GM23338 (cell line): ENCODE data around the gene CAMTA1. TPM values are rescaled to one million over a fixed set of nuclear protein-coding genes. Genes with fewer than 3 reads are reported as not detected.

Source experiments
- ATAC-seq: fragments of 200-7000 bp; cut with Tn5 transposase; 3 replicates; pipeline ENCODE4 v1.9.1; 2020
- DNase-seq: peaks from one replicate; pipeline ENCODE4 v3.0.0-alpha.2; 2015; ENCODE audit warnings: low spot score
- H2AFZ ChIP-seq: fragments of 200-600 bp; sonication (generic); 2 replicates; pipeline ENCODE4 v1.8.0; 2016; ENCODE audit warnings: antibody characterized with exemption, mild to moderate bottlenecking, moderate library complexity
- H3F3A ChIP-seq: fragments of 200-600 bp; sonication (generic); replicated peaks from 2 replicates; pipeline ENCODE4 v1.8.0; 2017; ENCODE audit warnings: antibody characterized with exemption, mixed run types, low read depth
- H3K27ac ChIP-seq: fragments of 200-600 bp; sonication (generic); 2 replicates; pipeline ENCODE4 v1.6.1; 2016; ENCODE audit warnings: low read depth
- H3K27me3 ChIP-seq: fragments of 200-600 bp; sonication (generic); 2 replicates; pipeline ENCODE4 v1.8.0; 2016; ENCODE audit warnings: mild to moderate bottlenecking, mixed run types, moderate library complexity; ENCODE audit not compliant: insufficient read depth
- H3K36me3 ChIP-seq: fragments of 200-600 bp; sonication (generic); 2 replicates; pipeline ENCODE4 v1.8.0; 2016; ENCODE audit warnings: mild to moderate bottlenecking; ENCODE audit not compliant: insufficient read depth
- H3K4me1 ChIP-seq: fragments of 200-600 bp; sonication (generic); 2 replicates; pipeline ENCODE4 v1.8.0; 2016; ENCODE audit warnings: mild to moderate bottlenecking, moderate library complexity; ENCODE audit not compliant: insufficient read depth
- H3K4me2 ChIP-seq: fragments of 200-600 bp; sonication (generic); 2 replicates; pipeline ENCODE4 v1.7.1; 2017; ENCODE audit warnings: mixed run types
- H3K4me3 ChIP-seq: fragments of 200-600 bp; sonication (generic); 2 replicates; pipeline ENCODE4 v1.6.1; 2016; ENCODE audit warnings: mixed run types
- H3K79me2 ChIP-seq: fragments of 200-600 bp; sonication (generic); replicated peaks from 2 replicates; pipeline ENCODE4 v1.8.0; 2017; ENCODE audit warnings: mild to moderate bottlenecking; ENCODE audit not compliant: insufficient read depth
- H3K9me2 ChIP-seq: fragments of 200-600 bp; sonication (generic); 2 replicates; pipeline ENCODE4 v1.8.0; 2017; ENCODE audit not compliant: insufficient read depth
- H4K20me1 ChIP-seq: fragments of 200-600 bp; sonication (generic); replicated peaks from 2 replicates; pipeline ENCODE4 v1.8.0; 2017; ENCODE audit warnings: mild to moderate bottlenecking; ENCODE audit not compliant: insufficient read depth
- H3K27ac Mint-ChIP-seq: 2 replicates; pipeline ENCODE4 v1.8.0; 2020; ENCODE audit warnings: inconsistent platforms, mild to moderate bottlenecking, moderate library complexity, mixed read lengths
- H3K27me3 Mint-ChIP-seq: 3 replicates; pipeline ENCODE4 v1.8.0; 2022; ENCODE audit warnings: low read depth, mild to moderate bottlenecking, moderate library complexity, mixed read lengths, inconsistent platforms; ENCODE audit not compliant: insufficient read depth, poor library complexity
- H3K36me3 Mint-ChIP-seq: 3 replicates; pipeline ENCODE4 v1.8.0; 2021; ENCODE audit warnings: low read depth, mild to moderate bottlenecking, inconsistent platforms, moderate library complexity, mixed read lengths
- H3K4me1 Mint-ChIP-seq: 3 replicates; pipeline ENCODE4 v1.8.0; 2020; ENCODE audit warnings: mild to moderate bottlenecking, inconsistent platforms, mixed read lengths
- H3K4me3 Mint-ChIP-seq: 3 replicates; pipeline ENCODE4 v1.8.0; 2021; ENCODE audit warnings: moderate library complexity, mild to moderate bottlenecking, inconsistent platforms, mixed read lengths
- H3K9me3 Mint-ChIP-seq: 3 replicates; pipeline ENCODE4 v1.8.0; 2020; ENCODE audit warnings: moderate library complexity, mild to moderate bottlenecking, inconsistent platforms, mixed read lengths
- CREB1 ChIP-seq: fragments of 250-450 bp; sonication (Bioruptor Pico); IDR thresholded peaks from 2 replicates; pipeline ENCODE4 v1.5.0; 2020; ENCODE audit warnings: low read depth, mild to moderate bottlenecking, moderate library complexity
- EZH2 ChIP-seq: fragments of 200-600 bp; sonication (generic); IDR thresholded peaks from one replicate; pipeline ENCODE4 v1.8.0; 2017; ENCODE audit warnings: antibody characterized with exemption, mild to moderate bottlenecking, low read depth; ENCODE audit not compliant: unreplicated experiment
- EZH2phosphoT487 ChIP-seq: fragments of 200-600 bp; sonication (generic); IDR thresholded peaks from one replicate; pipeline ENCODE4 v1.8.1; 2018; ENCODE audit warnings: antibody characterized with exemption; ENCODE audit not compliant: unreplicated experiment
- JUNB ChIP-seq: IDR thresholded peaks from one replicate; pipeline ENCODE4 v1.6.1; 2016; ENCODE audit warnings: antibody characterized with exemption; ENCODE audit not compliant: unreplicated experiment
- NANOG ChIP-seq: IDR thresholded peaks from 2 replicates; pipeline ENCODE4 v1.6.1; 2016; ENCODE audit warnings: antibody characterized with exemption, borderline replicate concordance
- POLR2AphosphoS5 ChIP-seq: IDR thresholded peaks from 2 replicates; pipeline ENCODE4 v1.6.1; 2016; ENCODE audit warnings: antibody characterized with exemption, low read depth
- STAT1 ChIP-seq: IDR thresholded peaks from one replicate; pipeline ENCODE4 v1.6.1; 2016; ENCODE audit warnings: antibody characterized with exemption; ENCODE audit not compliant: unreplicated experiment
- ZNF114 ChIP-seq: fragments of 250-450 bp; sonication (Bioruptor Pico); IDR thresholded peaks from 2 replicates; pipeline ENCODE4 v1.5.0; 2020; ENCODE audit warnings: mild to moderate bottlenecking, moderate library complexity
- ZNF331 ChIP-seq: fragments of 250-450 bp; sonication (Bioruptor Pico); IDR thresholded peaks from 2 replicates; pipeline ENCODE4 v1.5.0; 2020; ENCODE audit warnings: low read depth, mild to moderate bottlenecking, moderate library complexity
- polyA plus RNA-seq: library from polyadenylated mRNA; unstranded; fragments of >200 nt; fragmentation: Nextera tagmentation; extraction: Ambion mirVana; gene quantifications from 2 replicates; pipeline ENCODE4 v1.2.1, GENCODE V29; 2016
- total RNA-seq: library from RNA; depleted of rRNA; stranded (reverse); fragments of >200 nt; shearing (Covaris generic); gene quantifications from 2 replicates; pipeline ENCODE4 v1.2.3, GENCODE V29; 2014
- TF ChIP-seq, protein P1 (sequence below): IDR thresholded peaks from 2 replicates; pipeline ENCODE4 v1.6.1; 2016; ENCODE audit warnings: antibody characterized with exemption
- TF ChIP-seq, protein P2 (sequence below): fragments of 250-450 bp; sonication (Bioruptor Pico); IDR thresholded peaks from 2 replicates; pipeline ENCODE4 v1.5.0; 2020; ENCODE audit warnings: mild to moderate bottlenecking, moderate library complexity

CAMTA1 gene
- total and polyA plus RNA-seq, 2 experiments from 2014 or later, result 115 to 519 TPM

- ATAC-seq (no peak), DNase-seq (no peak)
- Histone ChIP-seq H3K4me1 (peaks cover 36% of the 10 kb centered on the region), H2AFZ (no peak overlapping the region), H3K36me3 (no peaks in the 10 kb centered on the region), H4K20me1 (no peaks in the 10 kb centered on the region; the same call in 1 of the 2 replicates), H3K9me2 (no peaks in the 10 kb centered on the region), H3K4me2 (no peak overlapping the region), H3K27me3 (no peaks in the 10 kb centered on the region), H3F3A (no peaks in the 10 kb centered on the region), H3K4me3 (no peak overlapping the region), H3K27ac (no peak overlapping the region), H3K79me2 (peaks cover 47% of the 10 kb centered on the region)
- TF ChIP-seq NANOG (no peak), EZH2phosphoT487 (no peak), ZNF114 (CRISPR knock-in tag) (no peak), JUNB (no peak), CREB1 (CRISPR knock-in tag) (no peak), STAT1 (no peak)
- Mint-ChIP-seq H3K9me3 (no peaks in the 10 kb centered on the region), H3K4me1 (peaks cover 41% of the 10 kb centered on the region), H3K27me3 (no peaks in the 10 kb centered on the region), H3K36me3 (no peaks in the 10 kb centered on the region), H3K27ac (no peak overlapping the region), H3K4me3 (no peak overlapping the region)
Measured at GRCh38 chr1:6862906-6863305, 77.7 kb downstream of the CAMTA1 start.

DNA sequence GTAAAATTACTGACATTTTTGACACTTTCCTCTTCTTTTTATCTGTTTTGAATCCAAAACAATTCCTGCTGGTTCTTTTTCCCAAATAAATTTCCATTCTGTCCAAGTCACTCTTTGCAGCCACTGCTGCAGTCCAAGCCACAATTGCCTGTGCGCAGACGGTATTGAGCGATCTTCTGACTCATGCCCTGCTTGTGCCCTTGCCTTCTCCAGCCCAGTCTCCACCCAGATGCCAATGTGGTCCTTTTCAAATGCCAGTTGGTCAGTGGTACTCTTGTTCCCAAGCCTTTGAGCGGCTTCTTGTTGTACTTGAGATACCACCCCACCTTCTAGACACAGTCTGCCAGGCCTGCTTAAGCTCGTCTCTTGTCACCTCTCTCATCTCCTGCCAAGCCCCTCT is 78.9 kb downstream of the CAMTA1 start:
- Mint-ChIP-seq H3K4me3 (no peak overlapping the region), H3K4me1 (peaks cover 53% of the 10 kb centered on the region), H3K27me3 (no peaks in the 10 kb centered on the region), H3K9me3 (no peaks in the 10 kb centered on the region), H3K36me3 (no peaks in the 10 kb centered on the region), H3K27ac (0 out of 2 replicates have a peak overlapping the region, but pooled peaks have one; percentile 12)
- Histone ChIP-seq H3K36me3 (no peaks in the 10 kb centered on the region), H3K27ac (no peak overlapping the region), H3K79me2 (peaks cover 55% of the 10 kb centered on the region), H3K4me1 (peaks cover 47% of the 10 kb centered on the region), H3K4me2 (no peak overlapping the region), H3K4me3 (no peak overlapping the region), H3K27me3 (no peaks in the 10 kb centered on the region), H4K20me1 (peaks cover under 1% of the 10 kb centered on the region; the same call in 1 of the 2 replicates), H3F3A (no peaks in the 10 kb centered on the region), H3K9me2 (no peaks in the 10 kb centered on the region), H2AFZ (no peak overlapping the region)
- ATAC-seq (no peak), DNase-seq (no peak)
- TF ChIP-seq CREB1 (CRISPR knock-in tag), result no peak
- no peak for TF ChIP-seq JUNB
- TF ChIP-seq, protein P1, sequence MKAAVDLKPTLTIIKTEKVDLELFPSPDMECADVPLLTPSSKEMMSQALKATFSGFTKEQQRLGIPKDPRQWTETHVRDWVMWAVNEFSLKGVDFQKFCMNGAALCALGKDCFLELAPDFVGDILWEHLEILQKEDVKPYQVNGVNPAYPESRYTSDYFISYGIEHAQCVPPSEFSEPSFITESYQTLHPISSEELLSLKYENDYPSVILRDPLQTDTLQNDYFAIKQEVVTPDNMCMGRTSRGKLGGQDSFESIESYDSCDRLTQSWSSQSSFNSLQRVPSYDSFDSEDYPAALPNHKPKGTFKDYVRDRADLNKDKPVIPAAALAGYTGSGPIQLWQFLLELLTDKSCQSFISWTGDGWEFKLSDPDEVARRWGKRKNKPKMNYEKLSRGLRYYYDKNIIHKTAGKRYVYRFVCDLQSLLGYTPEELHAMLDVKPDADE, result no peak
- TF ChIP-seq STAT1, result no peak
- TF ChIP-seq EZH2, result no peak
- no peak for TF ChIP-seq POLR2AphosphoS5

- no peaks in the 10 kb centered on the region for H3K9me3 Mint-ChIP-seq
- H3K27me3 Mint-ChIP-seq, result no peaks in the 10 kb centered on the region
- Histone ChIP-seq H2AFZ (no peak overlapping the region), H4K20me1 (0 out of 2 replicates have a peak, but pooled peaks cover 5% of the 10 kb centered on the region), H3K4me2 (peak overlapping the region; percentile 14), H3K4me1 (peaks cover 51% of the 10 kb centered on the region), H3K36me3 (no peaks in the 10 kb centered on the region), H3K79me2 (peaks cover 61% of the 10 kb centered on the region), H3K9me2 (no peaks in the 10 kb centered on the region), H3F3A (no peaks in the 10 kb centered on the region), H3K27ac (no peak overlapping the region; the same call in 1 of the 2 replicates), H3K4me3 (no peak overlapping the region), H3K27me3 (no peaks in the 10 kb centered on the region)
- DNase-seq, result peak; percentile 53
- H3K36me3 Mint-ChIP-seq, result no peaks in the 10 kb centered on the region
- peak; percentile 71 for ATAC-seq
- H3K27ac Mint-ChIP-seq, result peak overlapping the region; percentile 19; the same call in 1 of the 2 replicates
- TF ChIP-seq ZNF331 (CRISPR knock-in tag) (no peak), NANOG (no peak), ZNF114 (CRISPR knock-in tag) (no peak), EZH2 (no peak)
- TF ChIP-seq, protein P2, sequence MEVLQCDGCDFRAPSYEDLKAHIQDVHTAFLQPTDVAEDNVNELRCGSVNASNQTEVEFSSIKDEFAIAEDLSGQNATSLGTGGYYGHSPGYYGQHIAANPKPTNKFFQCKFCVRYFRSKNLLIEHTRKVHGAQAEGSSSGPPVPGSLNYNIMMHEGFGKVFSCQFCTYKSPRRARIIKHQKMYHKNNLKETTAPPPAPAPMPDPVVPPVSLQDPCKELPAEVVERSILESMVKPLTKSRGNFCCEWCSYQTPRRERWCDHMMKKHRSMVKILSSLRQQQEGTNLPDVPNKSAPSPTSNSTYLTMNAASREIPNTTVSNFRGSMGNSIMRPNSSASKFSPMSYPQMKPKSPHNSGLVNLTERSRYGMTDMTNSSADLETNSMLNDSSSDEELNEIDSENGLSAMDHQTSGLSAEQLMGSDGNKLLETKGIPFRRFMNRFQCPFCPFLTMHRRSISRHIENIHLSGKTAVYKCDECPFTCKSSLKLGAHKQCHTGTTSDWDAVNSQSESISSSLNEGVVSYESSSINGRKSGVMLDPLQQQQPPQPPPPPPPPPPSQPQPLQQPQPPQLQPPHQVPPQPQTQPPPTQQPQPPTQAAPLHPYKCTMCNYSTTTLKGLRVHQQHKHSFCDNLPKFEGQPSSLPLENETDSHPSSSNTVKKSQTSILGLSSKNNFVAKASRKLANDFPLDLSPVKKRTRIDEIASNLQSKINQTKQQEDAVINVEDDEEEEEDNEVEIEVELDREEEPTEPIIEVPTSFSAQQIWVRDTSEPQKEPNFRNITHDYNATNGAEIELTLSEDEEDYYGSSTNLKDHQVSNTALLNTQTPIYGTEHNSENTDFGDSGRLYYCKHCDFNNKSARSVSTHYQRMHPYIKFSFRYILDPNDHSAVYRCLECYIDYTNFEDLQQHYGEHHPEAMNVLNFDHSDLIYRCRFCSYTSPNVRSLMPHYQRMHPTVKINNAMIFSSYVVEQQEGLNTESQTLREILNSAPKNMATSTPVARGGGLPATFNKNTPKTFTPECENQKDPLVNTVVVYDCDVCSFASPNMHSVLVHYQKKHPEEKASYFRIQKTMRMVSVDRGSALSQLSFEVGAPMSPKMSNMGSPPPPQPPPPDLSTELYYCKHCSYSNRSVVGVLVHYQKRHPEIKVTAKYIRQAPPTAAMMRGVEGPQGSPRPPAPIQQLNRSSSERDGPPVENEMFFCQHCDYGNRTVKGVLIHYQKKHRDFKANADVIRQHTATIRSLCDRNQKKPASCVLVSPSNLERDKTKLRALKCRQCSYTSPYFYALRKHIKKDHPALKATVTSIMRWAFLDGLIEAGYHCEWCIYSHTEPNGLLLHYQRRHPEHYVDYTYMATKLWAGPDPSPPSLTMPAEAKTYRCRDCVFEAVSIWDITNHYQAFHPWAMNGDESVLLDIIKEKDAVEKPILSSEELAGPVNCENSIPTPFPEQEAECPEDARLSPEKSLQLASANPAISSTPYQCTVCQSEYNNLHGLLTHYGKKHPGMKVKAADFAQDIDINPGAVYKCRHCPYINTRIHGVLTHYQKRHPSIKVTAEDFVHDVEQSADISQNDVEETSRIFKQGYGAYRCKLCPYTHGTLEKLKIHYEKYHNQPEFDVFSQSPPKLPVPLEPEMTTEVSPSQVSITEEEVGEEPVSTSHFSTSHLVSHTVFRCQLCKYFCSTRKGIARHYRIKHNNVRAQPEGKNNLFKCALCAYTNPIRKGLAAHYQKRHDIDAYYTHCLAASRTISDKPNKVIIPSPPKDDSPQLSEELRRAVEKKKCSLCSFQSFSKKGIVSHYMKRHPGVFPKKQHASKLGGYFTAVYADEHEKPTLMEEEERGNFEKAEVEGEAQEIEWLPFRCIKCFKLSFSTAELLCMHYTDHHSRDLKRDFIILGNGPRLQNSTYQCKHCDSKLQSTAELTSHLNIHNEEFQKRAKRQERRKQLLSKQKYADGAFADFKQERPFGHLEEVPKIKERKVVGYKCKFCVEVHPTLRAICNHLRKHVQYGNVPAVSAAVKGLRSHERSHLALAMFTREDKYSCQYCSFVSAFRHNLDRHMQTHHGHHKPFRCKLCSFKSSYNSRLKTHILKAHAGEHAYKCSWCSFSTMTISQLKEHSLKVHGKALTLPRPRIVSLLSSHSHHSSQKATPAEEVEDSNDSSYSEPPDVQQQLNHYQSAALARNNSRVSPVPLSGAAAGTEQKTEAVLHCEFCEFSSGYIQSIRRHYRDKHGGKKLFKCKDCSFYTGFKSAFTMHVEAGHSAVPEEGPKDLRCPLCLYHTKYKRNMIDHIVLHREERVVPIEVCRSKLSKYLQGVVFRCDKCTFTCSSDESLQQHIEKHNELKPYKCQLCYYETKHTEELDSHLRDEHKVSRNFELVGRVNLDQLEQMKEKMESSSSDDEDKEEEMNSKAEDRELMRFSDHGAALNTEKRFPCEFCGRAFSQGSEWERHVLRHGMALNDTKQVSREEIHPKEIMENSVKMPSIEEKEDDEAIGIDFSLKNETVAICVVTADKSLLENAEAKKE (CRISPR knock-in tag), result no peak
- H3K4me1 Mint-ChIP-seq, result peaks cover 53% of the 10 kb centered on the region
- no peak overlapping the region for H3K4me3 Mint-ChIP-seq
Measured at GRCh38 chr1:6866825-6867224, 81.6 kb downstream of the CAMTA1 start.
